H1 (cell line): ENCODE data around the gene LRRFIP1. TPM values are rescaled to one million over a fixed set of nuclear protein-coding genes. Genes with fewer than 3 reads are reported as not detected.

Experiments used
- CTCF ChIA-PET: fragments of 300-600 bp; sonication (Branson Sonifier 250); formaldehyde crosslinking; loops from one replicate; lab custom pipeline; 2021; ENCODE audit not compliant: partially characterized antibody; lab: Charles Lee
- POLR2A ChIA-PET: fragments of 300-600 bp; sonication (Branson Sonifier 250); formaldehyde crosslinking; loops from one replicate; lab custom pipeline; 2021; ENCODE audit warnings: inconsistent platforms; ENCODE audit not compliant: partially characterized antibody; lab: Charles Lee
- DNase-seq, 2 experiments: peaks; one replicate each; pipeline versions ENCODE4 v3.0.0 to v3.0.0-alpha.2; 2010 to 2022; ENCODE audit warnings: low spot score in 2 of 2, low read depth in 1 of 2, mixed read lengths in 1 of 2
- FAIRE-seq: peaks from 2 replicates; lab custom pipeline; 2011; peaks lifted over from hg19 to GRCh38; lab: Jason Lieb, UNC
- H2AFZ ChIP-seq: 2 replicates; pipeline ENCODE4 v1.8.1; 2012; ENCODE audit warnings: low read length, inconsistent platforms
- H2AK5ac ChIP-seq: 2 replicates; pipeline ENCODE4 v1.6.1; 2013; ENCODE audit warnings: low read depth, low read length
- H2BK120ac ChIP-seq: replicated peaks from 2 replicates; pipeline ENCODE3; 2013; ENCODE audit warnings: low read depth, low read length, inconsistent platforms
- H2BK12ac ChIP-seq: 2 replicates; pipeline ENCODE4 v1.6.1; 2013; ENCODE audit warnings: low read depth, low read length
- H2BK15ac ChIP-seq: 2 replicates; pipeline ENCODE4 v1.6.1; 2013; ENCODE audit warnings: low read length
- H2BK20ac ChIP-seq: 2 replicates; pipeline ENCODE4 v1.6.1; 2013; ENCODE audit warnings: low read length
- H2BK5ac ChIP-seq: 2 replicates; pipeline ENCODE4 v1.6.1; 2013; ENCODE audit warnings: low read depth, low read length
- H3K14ac ChIP-seq: 2 replicates; pipeline ENCODE4 v1.6.1; 2013; ENCODE audit warnings: inconsistent platforms; ENCODE audit not compliant: insufficient read length
- H3K18ac ChIP-seq: 2 replicates; pipeline ENCODE4 v1.6.1; 2013; ENCODE audit warnings: low read length; ENCODE audit errors: extremely low read depth
- H3K23ac ChIP-seq: 2 replicates; pipeline ENCODE4 v1.6.1; 2013; ENCODE audit warnings: inconsistent platforms; ENCODE audit not compliant: insufficient read length
- H3K23me2 ChIP-seq: 2 replicates; pipeline ENCODE4 v1.6.1; 2013; ENCODE audit warnings: low read depth, low read length
- H3K27ac ChIP-seq: 2 replicates; pipeline ENCODE4 v1.6.1; 2011; ENCODE audit warnings: low read depth, low read length, inconsistent platforms
- H3K27me3 ChIP-seq, 4 experiments: replicated peaks in 1 of 4; 1 replicate in 1 of 4; 2 replicates in 3 of 4; pipeline versions ENCODE4 v1.6.1 to v1.8.1; 2011 to 2013; ENCODE audit warnings: low read length in 3 of 4, mild to moderate bottlenecking in 3 of 4, inconsistent platforms in 2 of 4, mixed read lengths in 2 of 4, moderate library complexity in 1 of 4; ENCODE audit not compliant: control insufficient read depth in 3 of 4, insufficient read depth in 3 of 4; ENCODE audit errors: extremely low read depth in 1 of 4
- H3K36me3 ChIP-seq, 4 experiments: 2 replicates each; pipeline versions ENCODE4 v1.6.1 to v1.8.1; 2011 to 2013; ENCODE audit warnings: mild to moderate bottlenecking in 4 of 4, low read length in 3 of 4, moderate library complexity in 2 of 4, control low read depth in 1 of 4, inconsistent platforms in 1 of 4; ENCODE audit not compliant: insufficient read depth in 4 of 4, control insufficient read depth in 2 of 4
- H3K4ac ChIP-seq: replicated peaks from 2 replicates; pipeline ENCODE3; 2013; ENCODE audit warnings: low read length, low read depth, mixed read lengths, inconsistent platforms; ENCODE audit not compliant: insufficient read length
- H3K4me1 ChIP-seq, 4 experiments: replicated peaks in 1 of 4; 1 replicate in 1 of 4; 2 replicates in 3 of 4; pipeline versions ENCODE4 v1.6.1 to v1.8.1; 2011 to 2013; ENCODE audit warnings: low read length in 3 of 4, inconsistent platforms in 2 of 4, mixed read lengths in 1 of 4; ENCODE audit not compliant: insufficient read depth in 4 of 4, control insufficient read depth in 3 of 4
- H3K4me2 ChIP-seq, 2 experiments: 2 replicates each; pipeline versions ENCODE4 v1.6.1 to v1.8.1; 2011 to 2013; ENCODE audit warnings: low read depth in 2 of 2, low read length in 2 of 2, control low read depth in 1 of 2, inconsistent platforms in 1 of 2, mild to moderate bottlenecking in 1 of 2; ENCODE audit not compliant: insufficient read depth in 1 of 2
- H3K4me3 ChIP-seq, 4 experiments: fragments of 200-600, 300-600 bp in 1 of 4; sonication (generic), shearing (Covaris generic), sonication (Bioruptor Twin) in 1 of 4; 2 replicates each; pipeline versions ENCODE4 v1.5.1 to v1.8.1; 2011 to 2016; ENCODE audit warnings: low read length in 4 of 4, low read depth in 3 of 4, control low read depth in 2 of 4, inconsistent platforms in 2 of 4, mild to moderate bottlenecking in 2 of 4, mixed read lengths in 1 of 4, moderate library complexity in 1 of 4; ENCODE audit not compliant: insufficient read depth in 2 of 4; ENCODE audit errors: extremely low read depth in 1 of 4
- H3K56ac ChIP-seq: replicated peaks from 2 replicates; pipeline ENCODE3; 2013; ENCODE audit warnings: low read depth, mild to moderate bottlenecking, mixed read lengths, low read length, inconsistent platforms; ENCODE audit not compliant: insufficient read length
- H3K79me1 ChIP-seq: 2 replicates; pipeline ENCODE4 v1.6.1; 2013; ENCODE audit warnings: low read depth, low read length, control low read depth
- H3K79me2 ChIP-seq, 2 experiments: 2 replicates each; pipeline versions ENCODE4 v1.6.1 to v1.8.1; 2012 to 2013; ENCODE audit warnings: low read length in 2 of 2, mild to moderate bottlenecking in 2 of 2, inconsistent platforms in 1 of 2; ENCODE audit not compliant: insufficient read depth in 2 of 2, control insufficient read depth in 1 of 2
- H3K9ac ChIP-seq, 4 experiments: replicated peaks in 1 of 4; 1 replicate in 1 of 4; 2 replicates in 3 of 4; pipeline versions ENCODE4 v1.6.1 to v1.8.1; 2011 to 2013; ENCODE audit warnings: low read depth in 3 of 4, low read length in 3 of 4, control low read depth in 2 of 4, mild to moderate bottlenecking in 2 of 4, moderate library complexity in 2 of 4, inconsistent platforms in 1 of 4; ENCODE audit errors: extremely low read depth in 1 of 4
- H3K9me3 ChIP-seq, 2 experiments: 2 replicates each; pipeline versions ENCODE4 v1.6.1 to v1.8.1; 2012 to 2013; ENCODE audit warnings: mild to moderate bottlenecking in 2 of 2, moderate library complexity in 2 of 2, control low read depth in 1 of 2, inconsistent platforms in 1 of 2, low read depth in 1 of 2, low read length in 1 of 2, mixed read lengths in 1 of 2; ENCODE audit not compliant: insufficient read depth in 2 of 2
- H4K20me1 ChIP-seq, 2 experiments: replicated peaks in 1 of 2; 2 replicates each; pipeline versions ENCODE3 to v1.8.1; 2011 to 2013; ENCODE audit warnings: inconsistent platforms in 2 of 2, low read length in 2 of 2, mild to moderate bottlenecking in 1 of 2; ENCODE audit not compliant: insufficient read depth in 2 of 2, control insufficient read depth in 1 of 2
- H4K5ac ChIP-seq: 2 replicates; pipeline ENCODE4 v1.6.1; 2013; ENCODE audit warnings: low read length, low read depth, mixed read lengths, inconsistent platforms; ENCODE audit not compliant: insufficient read length
- H4K8ac ChIP-seq: 2 replicates; pipeline ENCODE4 v1.8.0; 2013; ENCODE audit warnings: mild to moderate bottlenecking, moderate library complexity, low read length, inconsistent platforms; ENCODE audit not compliant: insufficient read depth; ENCODE audit errors: extremely low read depth
- H4K91ac ChIP-seq: replicated peaks from 2 replicates; pipeline ENCODE3; 2013; ENCODE audit warnings: low read length, mixed read lengths, inconsistent platforms; ENCODE audit not compliant: insufficient read length
- CHD2 ChIP-seq: IDR thresholded peaks from 2 replicates; pipeline ENCODE4 v1.6.1; 2012; ENCODE audit warnings: low read length, improper control_type of control experiment
- E2F6 ChIP-seq: IDR thresholded peaks from 2 replicates; pipeline ENCODE4 v1.6.1; 2012; ENCODE audit warnings: inconsistent platforms
- EP300 ChIP-seq, 2 experiments: IDR thresholded peaks; 1 replicate in 1 of 2; 2 replicates in 1 of 2; pipeline ENCODE4 v1.6.1; 2011 to 2012; ENCODE audit warnings: low read depth in 2 of 2, low read length in 2 of 2, mild to moderate bottlenecking in 2 of 2, borderline replicate concordance in 1 of 2, inconsistent platforms in 1 of 2, moderate library complexity in 1 of 2
- GTF2F1 ChIP-seq: IDR thresholded peaks from 2 replicates; pipeline ENCODE4 v1.6.1; 2012; ENCODE audit warnings: low read depth, low read length, improper control_type of control experiment, borderline replicate concordance
- HDAC6 ChIP-seq: IDR thresholded peaks from one replicate; pipeline ENCODE4 v1.7.1; 2012; ENCODE audit warnings: low read depth, mild to moderate bottlenecking, inconsistent platforms, low read length, moderate library complexity
- NANOG ChIP-seq: IDR thresholded peaks from 2 replicates; pipeline ENCODE4 v1.6.1; 2011; ENCODE audit warnings: low read length, low read depth, mild to moderate bottlenecking, inconsistent platforms; ENCODE audit not compliant: insufficient read depth, poor library complexity, severe bottlenecking
- SIRT6 ChIP-seq: IDR thresholded peaks from one replicate; pipeline ENCODE4 v1.7.1; 2012; ENCODE audit warnings: low read length, inconsistent platforms
- TAF7 ChIP-seq: optimal IDR thresholded peaks from 2 replicates; pipeline ENCODE3; 2011; ENCODE audit warnings: low read depth, mild to moderate bottlenecking, inconsistent platforms, low read length, moderate library complexity, borderline replicate concordance
- WGBS, 2 experiments: shearing (Covaris generic) in 1 of 2; methylation state at CpG; one replicate each; pipeline versions ENCODE4 v1.1.6 to v1.1.7; 2013 to 2015; ENCODE audit warnings: low lambda C conversion rate in 2 of 2, mixed read lengths in 2 of 2, inconsistent platforms in 1 of 2, low coverage in 1 of 2, missing lambda C conversion rate in 1 of 2; ENCODE audit not compliant: insufficient replicate concordance in 2 of 2, insufficient coverage in 1 of 2, insufficient read length in 1 of 2; ENCODE audit errors: extremely low coverage in 1 of 2, missing lambda C conversion rate in 1 of 2; 5-methylcytosine and 5-hydroxymethylcytosine counted together
- polyA plus RNA-seq, 7 experiments: library from polyadenylated mRNA; depleted of rRNA in 3 of 7; stranded (reverse) in 5 of 7; unstranded in 2 of 7; fragments of >200 nt in 5 of 7; fragments of 200-250 nt in 2 of 7; gene quantifications; 1 replicate in 5 of 7; 2 replicates in 1 of 7; 4 replicates in 1 of 7; pipeline versions ENCODE4 v1.2.1 to v1.2.3, GENCODE V29; 2011 to 2013; ENCODE audit warnings: missing spikeins in 2 of 7, mixed read lengths in 2 of 7
- total RNA-seq: library from RNA; stranded (reverse); fragmentation: NEBNext Ultra II Directional; extraction: Animal tissue kit (Norgen Biotek cat#: 25700); gene quantifications from 2 replicates; pipeline ENCODE4 v1.2.1, GENCODE V29; 2021

Gene LRRFIP1
- total and polyA plus RNA-seq, 2 of the 8 experiments (the other 6 are each of a cell fraction or from before 2014, with no cell fraction given): 12.1 to 75.8 TPM

- 92% methylated on average over 9 of the region's 9 CpGs; no CpG with 5 or more reads in 1 of the 2 experiments for WGBS, 2 experiments
These were observed 27.8 kb upstream of the LRRFIP1 start for GRCh38 chr2:237599465-237600110.

More at GRCh38 chr2:237599465-237600110, 27.8 kb upstream of the LRRFIP1 start:
- Histone ChIP-seq H3K14ac (no peak overlapping the region), H3K9ac (no peak overlapping the region), H2AK5ac (no peak overlapping the region; the same call in 1 of the 2 replicates), H2BK120ac (peak overlapping the region; percentile 13), H3K56ac (no peak overlapping the region), H3K23me2 (no peaks in the 10 kb centered on the region), H2BK20ac (no peak overlapping the region), H2BK12ac (no peak overlapping the region), H3K4ac (no peak overlapping the region), H3K23ac (no peak overlapping the region), H3K9me3 (no peaks in the 10 kb centered on the region), H2BK15ac (no peak overlapping the region), H3K27me3 (no peaks in the 10 kb centered on the region), H3K4me2 (no peak overlapping the region), H4K91ac (peak overlapping the region; percentile 11), H3K27ac (no peak overlapping the region), H3K4me3 (no peak overlapping the region), H3K18ac (0 out of 2 replicates have a peak overlapping the region, but pooled peaks have one; percentile 7), H3K79me1 (no peaks in the 10 kb centered on the region), H2AFZ (no peak overlapping the region), H4K20me1 (no peaks in the 10 kb centered on the region), H3K79me2 (no peaks in the 10 kb centered on the region), H4K5ac (no peak overlapping the region), H4K8ac (no peak overlapping the region), H3K36me3 (no peaks in the 10 kb centered on the region), H3K4me1 (peaks cover 5 to 30% (median 15%) of the 10 kb centered on the region in 4 experiments), H2BK5ac (no peak overlapping the region)
- ChIA-PET POLR2A (interaction anchor here (0.7 to 7.5 kb wide), 6 partner anchors 9 to 65 kb away, joined by 3 to 51 read pairs (median 6); partner anchors contain the start of genes LRRFIP1 and RAB17), CTCF (interaction anchor here (0.9 to 8.8 kb wide), 5 partner anchors 13 to 81 kb away, joined by 3 to 63 read pairs (median 3); no protein-coding TSS in a partner anchor)
- no peak for DNase-seq
- TF ChIP-seq NANOG: no peak
- TF ChIP-seq CHD2: no peak
- no peak for TF ChIP-seq HDAC6
- no peak for TF ChIP-seq SIRT6
- no peak for TF ChIP-seq TAF7
- TF ChIP-seq GTF2F1: no peak
- TF ChIP-seq EP300 (IDR thresholded peaks at IDR 0.05; ENCODE audit: borderline replicate concordance in 1 of 2, low read depth in 2 of 2, low read length in 2 of 2): no peak
- TF ChIP-seq E2F6: no peak
- no peak for FAIRE-seq
